ENCODE measurements around the gene MGMT. TPM values are rescaled to one million over a fixed set of nuclear protein-coding genes. Genes with fewer than 3 reads are reported as not detected.

The MGMT gene
- total and polyA plus RNA-seq, 3 donors from 2014 or later, result 32.8 to 40.7 (median 37.9) TPM

DNA sequence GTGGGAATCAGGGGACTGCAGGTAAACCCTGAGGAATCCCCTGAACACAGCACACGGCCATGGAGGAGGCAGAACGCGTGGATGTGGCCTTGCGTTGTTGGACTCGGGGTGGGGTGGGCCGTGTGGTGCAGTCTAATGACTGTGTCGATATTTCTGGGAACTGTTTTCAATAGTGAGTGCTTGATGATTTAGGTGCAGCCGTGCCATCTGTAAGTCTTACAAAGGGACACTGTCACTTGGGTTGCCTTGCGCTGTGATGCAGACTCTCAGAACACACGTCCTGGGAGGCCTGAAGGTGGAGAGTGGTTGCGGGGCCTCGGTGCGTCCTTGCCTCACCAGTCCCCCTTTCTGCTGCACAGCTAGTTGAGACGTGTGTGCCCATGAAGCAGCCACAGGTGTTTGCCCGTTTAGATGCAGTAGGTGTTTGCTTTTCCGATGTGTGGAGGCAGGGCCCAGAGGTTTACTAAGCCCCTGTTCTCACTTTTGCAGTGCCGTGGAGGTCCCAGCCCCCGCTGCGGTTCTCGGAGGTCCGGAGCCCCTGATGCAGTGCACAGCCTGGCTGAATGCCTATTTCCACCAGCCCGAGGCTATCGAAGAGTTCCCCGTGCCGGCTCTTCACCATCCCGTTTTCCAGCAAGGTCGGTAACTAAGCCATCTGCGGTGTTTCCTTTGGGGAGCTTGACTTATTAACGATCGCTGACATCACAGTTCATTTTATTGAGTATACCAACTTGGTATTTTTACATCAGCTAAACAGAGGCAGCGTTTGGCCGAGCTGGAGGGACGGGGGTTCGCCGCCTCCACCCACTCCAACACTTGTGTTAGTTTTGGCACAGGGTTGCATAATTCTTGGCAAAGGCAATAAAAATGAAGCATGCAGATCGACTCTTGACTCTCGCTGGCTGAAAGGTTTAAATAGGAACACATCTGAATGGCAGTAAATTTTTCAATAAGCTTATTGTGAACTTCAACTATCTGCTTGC, 240.7 kb downstream of the MGMT start:
- no peak overlapping the region for H3K4me3 ChIP-seq
- DNase-seq, result no peak
- WGBS, 2 donors, result 73 to 80% methylated on average over 24 to 37 of the region's 37 CpGs
- intact Hi-C loops (cut with DNase I; ENCODE audit: low total_unique reads), result no loop called here
- no peaks in the 10 kb centered on the region for H3K27me3 ChIP-seq
- no peak for TF ChIP-seq POLR2A (IDR thresholded peaks at IDR 0.05)
- TF ChIP-seq, protein P1, sequence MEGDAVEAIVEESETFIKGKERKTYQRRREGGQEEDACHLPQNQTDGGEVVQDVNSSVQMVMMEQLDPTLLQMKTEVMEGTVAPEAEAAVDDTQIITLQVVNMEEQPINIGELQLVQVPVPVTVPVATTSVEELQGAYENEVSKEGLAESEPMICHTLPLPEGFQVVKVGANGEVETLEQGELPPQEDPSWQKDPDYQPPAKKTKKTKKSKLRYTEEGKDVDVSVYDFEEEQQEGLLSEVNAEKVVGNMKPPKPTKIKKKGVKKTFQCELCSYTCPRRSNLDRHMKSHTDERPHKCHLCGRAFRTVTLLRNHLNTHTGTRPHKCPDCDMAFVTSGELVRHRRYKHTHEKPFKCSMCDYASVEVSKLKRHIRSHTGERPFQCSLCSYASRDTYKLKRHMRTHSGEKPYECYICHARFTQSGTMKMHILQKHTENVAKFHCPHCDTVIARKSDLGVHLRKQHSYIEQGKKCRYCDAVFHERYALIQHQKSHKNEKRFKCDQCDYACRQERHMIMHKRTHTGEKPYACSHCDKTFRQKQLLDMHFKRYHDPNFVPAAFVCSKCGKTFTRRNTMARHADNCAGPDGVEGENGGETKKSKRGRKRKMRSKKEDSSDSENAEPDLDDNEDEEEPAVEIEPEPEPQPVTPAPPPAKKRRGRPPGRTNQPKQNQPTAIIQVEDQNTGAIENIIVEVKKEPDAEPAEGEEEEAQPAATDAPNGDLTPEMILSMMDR (IDR thresholded peaks at IDR 0.05), result no peak
- no peaks in the 10 kb centered on the region for H3K4me1 ChIP-seq
- no peaks in the 10 kb centered on the region for H3K9me3 ChIP-seq
- no peak overlapping the region for H3K27ac ChIP-seq
- H3K36me3 ChIP-seq (ENCODE audit: low read depth, missing control alignments), result no peaks in the 10 kb centered on the region

- H3K4me3 ChIP-seq, result no peak overlapping the region
- WGBS, 2 donors, result 83 to 97% methylated on average over 7 of the region's 7 CpGs
- no peaks in the 10 kb centered on the region for H3K4me1 ChIP-seq
- H3K36me3 ChIP-seq (ENCODE audit: low read depth, missing control alignments), result no peaks in the 10 kb centered on the region
- H3K27me3 ChIP-seq, result no peaks in the 10 kb centered on the region
- TF ChIP-seq POLR2A (IDR thresholded peaks at IDR 0.05), result no peak
- TF ChIP-seq, protein P1 (IDR thresholded peaks at IDR 0.05), result no peak
- no peaks in the 10 kb centered on the region for H3K9me3 ChIP-seq
- DNase-seq, result no peak
- intact Hi-C loops (cut with DNase I; ENCODE audit: low total_unique reads), result no loop called here
- no peak overlapping the region for H3K27ac ChIP-seq
These were observed 242.1 kb downstream of the MGMT start for GRCh38 chr10:129709101-129709500.

DNA sequence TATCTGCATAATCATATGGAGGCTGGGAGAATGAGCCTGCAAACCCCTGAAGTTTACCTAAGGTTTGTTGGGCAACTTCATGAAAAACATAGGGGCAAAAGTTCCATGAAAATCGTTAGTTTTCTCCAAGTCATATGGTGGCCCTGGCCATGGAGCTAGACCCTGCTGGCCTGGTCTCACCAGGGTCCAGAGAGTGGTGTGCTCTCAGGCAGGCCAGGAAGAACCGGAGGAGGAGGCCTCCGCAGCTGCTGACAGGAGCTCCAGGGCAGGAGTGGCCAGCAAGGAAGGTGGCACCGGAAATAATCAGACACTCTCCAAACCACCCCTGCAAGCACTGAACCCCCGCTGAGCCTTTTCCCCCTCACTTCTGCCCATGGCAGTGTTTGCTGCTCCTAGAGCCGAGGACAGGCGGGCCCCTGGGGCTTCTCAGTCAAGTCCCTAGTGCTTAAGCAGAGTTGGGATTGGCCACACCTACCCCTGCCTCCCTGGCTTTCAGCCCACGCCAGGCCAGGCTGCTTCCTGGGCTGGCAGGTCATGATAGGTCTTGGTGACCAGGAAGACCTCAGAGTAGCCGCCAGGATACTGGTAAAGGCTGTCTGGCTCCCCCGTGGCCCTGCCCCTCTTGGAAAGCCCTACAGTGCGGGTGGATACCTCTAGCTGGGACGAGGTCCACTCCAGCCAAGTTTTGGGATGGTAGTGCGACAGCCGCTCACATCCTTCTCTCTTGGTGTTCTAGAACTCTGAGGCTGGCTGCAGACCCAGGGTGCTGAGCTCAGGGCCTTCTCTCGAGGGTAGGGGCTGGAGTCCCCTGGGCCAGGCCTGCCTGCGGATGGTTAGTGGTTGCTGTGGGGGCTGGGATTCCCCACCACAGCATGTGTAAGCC, 242.8 kb downstream of the MGMT start:
- Histone ChIP-seq H3K27me3 (no peaks in the 10 kb centered on the region), H3K27ac (no peak overlapping the region), H3K36me3 (ENCODE audit: low read depth, missing control alignments) (no peaks in the 10 kb centered on the region), H3K4me3 (no peak overlapping the region), H3K4me1 (no peaks in the 10 kb centered on the region), H3K9me3 (no peaks in the 10 kb centered on the region)
- 92 to 95% methylated on average over 11 to 16 of the region's 16 CpGs for WGBS, 2 donors
- TF ChIP-seq, protein P1 (IDR thresholded peaks at IDR 0.05), result no peak
- no peak for TF ChIP-seq POLR2A (IDR thresholded peaks at IDR 0.05)
- no peak for DNase-seq
- intact Hi-C loops (cut with DNase I; ENCODE audit: low total_unique reads), result no loop called here

GRCh38 chr10:129710510-129710847, 243.4 kb downstream of the MGMT start:
- Histone ChIP-seq H3K27me3 (no peaks in the 10 kb centered on the region), H3K4me1 (no peaks in the 10 kb centered on the region), H3K4me3 (no peak overlapping the region), H3K36me3 (ENCODE audit: low read depth, missing control alignments) (no peaks in the 10 kb centered on the region), H3K27ac (no peak overlapping the region), H3K9me3 (no peaks in the 10 kb centered on the region)
- WGBS, 2 donors, result 85 to 95% methylated on average over 4 of the region's 4 CpGs
- intact Hi-C loops (cut with DNase I; ENCODE audit: low total_unique reads), result no loop called here
- DNase-seq, result no peak
- TF ChIP-seq POLR2A (IDR thresholded peaks at IDR 0.05), result no peak
- TF ChIP-seq, protein P1 (IDR thresholded peaks at IDR 0.05), result no peak

All from testis (tissue), 3 donors.